Lower leg skin (tissue), 3 donors: Measurements from ENCODE around the gene OR7G3.

ENCODE experiments used
- CTCF ChIP-seq, 3 donors: fragments of 450-650 bp; IDR thresholded peaks; one replicate each; pipeline ENCODE4 v1.5.1; 2016; ENCODE audit warnings: antibody characterized with exemption in 3 of 3, mild to moderate bottlenecking in 3 of 3, moderate library complexity in 2 of 3
- POLR2A ChIP-seq, 2 donors: fragments of 450-650 bp; IDR thresholded peaks; one replicate each; pipeline ENCODE4 v1.6.1; 2016 to 2017; ENCODE audit warnings: antibody characterized with exemption in 2 of 2, mild to moderate bottlenecking in 1 of 2, moderate library complexity in 1 of 2

- no peak for TF ChIP-seq CTCF (IDR thresholded peaks at IDR 0.05)
- no peak for TF ChIP-seq POLR2A (IDR thresholded peaks at IDR 0.05)
Observed at GRCh38 chr19:9148697-9149096, 21.9 kb upstream of the OR7G3 start.
